ENCODE measurements around the gene ZNF710. TPM values are rescaled to one million over a fixed set of nuclear protein-coding genes. Genes with fewer than 3 reads are reported as not detected.
A peak's percentile ranks its signal among the peaks of the same experiment; 100 is the strongest.

The ZNF710 gene
- total and polyA plus RNA-seq, 10 donors, result 12.5 to 66.4 (median 30.2) TPM

DNA sequence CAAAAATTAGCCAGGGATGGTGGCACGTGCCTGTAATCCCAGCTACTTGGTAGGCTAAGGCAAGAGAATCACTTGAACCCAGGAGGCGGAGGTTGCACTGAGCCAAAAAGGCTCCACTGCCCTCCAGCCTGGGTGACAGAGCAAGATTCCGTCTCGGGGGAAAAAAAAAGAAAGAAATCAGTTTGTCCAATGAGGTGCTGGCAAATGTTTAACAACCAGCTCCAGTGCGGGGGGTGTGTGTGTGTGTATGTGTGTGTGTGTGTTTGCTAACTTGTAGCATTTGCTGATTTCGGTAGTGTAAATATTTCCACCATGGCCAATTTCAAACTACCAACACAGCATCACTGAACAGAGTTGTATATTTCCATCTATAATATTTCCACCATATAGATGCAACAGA, 124.9 kb downstream of the ZNF710 start:
- Histone ChIP-seq H3K9me3 (no peaks in the 10 kb centered on the region), H3K27me3 (replicated peaks in 1 of 7) (peaks cover 0 to 33% (median 0%) of the 10 kb centered on the region in 7 donors), H3K36me3 (no peaks in the 10 kb centered on the region), H3K4me3 (no peak overlapping the region), H3K27ac (no peak overlapping the region), H3K4me1 (no peaks in the 10 kb centered on the region)
- intact Hi-C loops (cut with DNase I; ENCODE audit: low total_unique reads), result no loop called here
- TF ChIP-seq POLR2A (IDR thresholded peaks at IDR 0.05) (no peak), CTCF (IDR thresholded peaks at IDR 0.05 in 8 of 11, conservative IDR thresholded peaks at IDR 0.05 in 3 of 11) (no peak), POLR2AphosphoS5 (IDR thresholded peaks at IDR 0.05) (no peak)
- DNase-seq, result no peak
- 84 to 97% (median 87%) methylated on average over 6 of the region's 6 CpGs for WGBS, 5 donors

- H3K27me3 ChIP-seq (replicated peaks in 1 of 7), result peaks cover 0 to 33% (median 0%) of the 10 kb centered on the region in 7 donors
- intact Hi-C loops (cut with DNase I; ENCODE audit: low total_unique reads), result no loop called here
- H3K4me1 ChIP-seq, result peaks cover 0 to 7% (median 0%) of the 10 kb centered on the region in 6 donors
- TF ChIP-seq POLR2AphosphoS5 (IDR thresholded peaks at IDR 0.05), result no peak
- no peaks in the 10 kb centered on the region for H3K9me3 ChIP-seq
- peak; percentile 37 for DNase-seq
- 33 to 66% (median 46%) methylated on average over 10 of the region's 10 CpGs for WGBS, 5 donors
- no peak overlapping the region for H3K27ac ChIP-seq
- H3K36me3 ChIP-seq, result no peaks in the 10 kb centered on the region
- no peak overlapping the region for H3K4me3 ChIP-seq
Observed at GRCh38 chr15:90126596-90127435, 125.7 kb downstream of the ZNF710 start.

DNA sequence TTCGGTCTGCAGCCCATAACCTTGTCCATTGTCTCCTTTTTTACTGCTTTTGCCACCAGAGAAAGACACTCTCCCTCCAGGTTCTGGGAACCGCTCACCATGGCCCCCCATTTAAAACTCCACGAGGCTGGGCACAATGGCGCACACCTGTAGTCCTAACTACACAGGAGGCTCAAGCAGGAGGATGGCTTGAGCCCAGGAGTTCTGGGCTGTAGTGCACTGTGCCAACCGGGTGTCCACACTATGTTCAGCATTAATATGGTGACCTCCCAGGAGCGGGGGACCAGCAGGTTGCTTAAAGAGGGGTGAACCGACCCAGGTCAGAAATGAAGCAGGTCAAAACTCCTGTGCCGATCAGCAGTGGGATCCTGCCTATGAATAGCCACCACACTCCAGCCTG, 129.2 kb downstream of the ZNF710 start:
- 92 to 98% (median 95%) methylated on average over 7 to 8 of the region's 8 CpGs for WGBS, 5 donors
- no peak for TF ChIP-seq POLR2AphosphoS5 (IDR thresholded peaks at IDR 0.05)
- TF ChIP-seq POLR2A (IDR thresholded peaks at IDR 0.05), result no peak
- no peak for TF ChIP-seq CTCF (IDR thresholded peaks at IDR 0.05 in 8 of 11, conservative IDR thresholded peaks at IDR 0.05 in 3 of 11)
- Histone ChIP-seq H3K27me3 (replicated peaks in 1 of 7) (peaks cover 0 to 29% (median 0%) of the 10 kb centered on the region in 7 donors), H3K9me3 (no peaks in the 10 kb centered on the region), H3K36me3 (no peaks in the 10 kb centered on the region), H3K4me1 (peaks cover 0 to 8% (median 0%) of the 10 kb centered on the region in 6 donors), H3K27ac (no peak overlapping the region), H3K4me3 (no peak overlapping the region)
- peak; percentile 22 for DNase-seq
- intact Hi-C loops (cut with DNase I; ENCODE audit: low total_unique reads), result no loop called here

Small RNAs within 50 kb of the gene (microRNA-seq; reads per million reads assigned to microRNA genes)
- gene MIR3174, result 1.1 to 4.3 (median 3.7) reads per million in 3 donors

Small RNAs within 50 kb of the gene (small RNA-seq; reads per million reads assigned to genes)
- gene MIR3174 (1.3 to 3.9 (median 2.6) reads per million in 4 donors), gene RF00066 (0 reads per million in 4 donors)

Other genes starting within 250 kb of the ZNF710 start
- not detected for gene MESP2, start 225.0 kb upstream of the ZNF710 start, total RNA-seq
- under 1 TPM in 1 of 3 donors, not detected in 2; 0.05 TPM for gene MESP2, start 225.0 kb upstream of the ZNF710 start, polyA plus RNA-seq
- gene ANPEP, start 186.5 kb upstream of the ZNF710 start, total RNA-seq, result 100 to 1,000 TPM in 1 of 7 donors, 10 to 100 TPM in 6; 16.6 to 226 (median 35.1) TPM
- gene ANPEP, start 186.5 kb upstream of the ZNF710 start, polyA plus RNA-seq, result 10 to 100 TPM in 1 of 3 donors, 1 to 10 TPM in 2; 1.3 to 11.0 (median 7.7) TPM
- gene AP3S2, start 107.3 kb upstream of the ZNF710 start, total RNA-seq, result 10 to 100 TPM; 30.4 to 54.9 (median 34.9) TPM
- 10 to 100 TPM in 1 of 3 donors, 1 to 10 TPM in 2; 5.4 to 14.3 (median 6.7) TPM for gene AP3S2, start 107.3 kb upstream of the ZNF710 start, polyA plus RNA-seq
- gene ARPIN, start 88.4 kb upstream of the ZNF710 start, total RNA-seq, result 10 to 100 TPM in 6 of 7 donors, 1 to 10 TPM in 1; 8.0 to 23.1 (median 12.7) TPM
- 1 to 10 TPM; 2.7 to 7.1 (median 3.1) TPM for gene ARPIN, start 88.4 kb upstream of the ZNF710 start, polyA plus RNA-seq
- gene IDH2, start 101.1 kb downstream of the ZNF710 start, total RNA-seq, result 10 to 100 TPM; 42.8 to 70.9 (median 52.5) TPM
- 10 to 100 TPM; 36.4 to 57.8 (median 53.5) TPM for gene IDH2, start 101.1 kb downstream of the ZNF710 start, polyA plus RNA-seq
- 10 to 100 TPM; 57.7 to 90.0 (median 77.0) TPM for gene SEMA4B, start 200.0 kb downstream of the ZNF710 start, total RNA-seq
- gene SEMA4B, start 200.0 kb downstream of the ZNF710 start, polyA plus RNA-seq, result 10 to 100 TPM; 16.4 to 25.0 (median 16.7) TPM
- 10 to 100 TPM; 31.7 to 83.2 (median 77.3) TPM for gene CIB1, start 232.6 kb downstream of the ZNF710 start, total RNA-seq
- gene CIB1, start 232.6 kb downstream of the ZNF710 start, polyA plus RNA-seq, result 100 to 1,000 TPM; 166 to 247 (median 212) TPM
- gene GDPGP1, start 232.9 kb downstream of the ZNF710 start, total RNA-seq, result 10 to 100 TPM in 3 of 7 donors, 1 to 10 TPM in 4; 7.3 to 13.4 (median 9.9) TPM
- 1 to 10 TPM; 1.9 to 4.3 (median 3.2) TPM for gene GDPGP1, start 232.9 kb downstream of the ZNF710 start, polyA plus RNA-seq
- gene TTLL13, start 248.2 kb downstream of the ZNF710 start, total RNA-seq, result 1 to 10 TPM in 1 of 7 donors, under 1 TPM in 3, not detected in 3; 0.14 to 1.8 (median 0.35) TPM
- under 1 TPM; 0.03 to 0.17 (median 0.10) TPM for gene TTLL13, start 248.2 kb downstream of the ZNF710 start, polyA plus RNA-seq